IgD-negative memory B cell (primary cell): Measurements from ENCODE around the gene EXOC3. TPM values are rescaled to one million over a fixed set of nuclear protein-coding genes. Genes with fewer than 3 reads are reported as not detected.

ENCODE experiments used
- H3K27ac Mint-ChIP-seq, 3 donors: one replicate each; pipeline ENCODE4 v1.8.0; 2020 to 2022; ENCODE audit warnings: mild to moderate bottlenecking in 3 of 3, mixed read lengths in 3 of 3, moderate library complexity in 1 of 3
- H3K27me3 Mint-ChIP-seq: one replicate; pipeline ENCODE4 v1.8.0; 2021; ENCODE audit warnings: mixed read lengths
- H3K36me3 Mint-ChIP-seq: one replicate; pipeline ENCODE4 v1.8.0; 2020; ENCODE audit warnings: mild to moderate bottlenecking, mixed read lengths
- H3K4me1 Mint-ChIP-seq, 3 donors: one replicate each; pipeline ENCODE4 v1.8.0; 2020 to 2022; ENCODE audit warnings: mixed read lengths in 3 of 3, mild to moderate bottlenecking in 1 of 3
- H3K4me3 Mint-ChIP-seq, 4 donors: one replicate each; pipeline ENCODE4 v1.8.0; 2020 to 2022; ENCODE audit warnings: mild to moderate bottlenecking in 4 of 4, mixed read lengths in 4 of 4, moderate library complexity in 3 of 4
- H3K9me3 Mint-ChIP-seq, 3 donors: one replicate each; pipeline ENCODE4 v1.8.0; 2020 to 2021; ENCODE audit warnings: mixed read lengths in 3 of 3, mild to moderate bottlenecking in 1 of 3
- polyA plus RNA-seq: library from polyadenylated mRNA; unstranded; fragments of 300-500 nt; fragmentation: Illumina TruSeq; gene quantifications from one replicate; pipeline ENCODE4 v1.2.3, GENCODE V29; 2021

Gene EXOC3
- polyA plus RNA-seq, 1 donor from 2014 or later: 25.8 TPM

- H3K9me3 Mint-ChIP-seq: no peaks in the 10 kb centered on the region
- H3K36me3 Mint-ChIP-seq: no peaks in the 10 kb centered on the region
- H3K27me3 Mint-ChIP-seq: no peaks in the 10 kb centered on the region
- no peaks in the 10 kb centered on the region for H3K4me1 Mint-ChIP-seq
- H3K27ac Mint-ChIP-seq: no peak overlapping the region
- H3K4me3 Mint-ChIP-seq: no peak overlapping the region
Observed at GRCh38 chr5:417301-418161, 25.4 kb upstream of the EXOC3 start.

GRCh38 chr5:418162-419121 lies 24.5 kb upstream of the EXOC3 start:
- H3K27me3 Mint-ChIP-seq: peaks cover under 1% of the 10 kb centered on the region
- no peaks in the 10 kb centered on the region for H3K36me3 Mint-ChIP-seq
- no peak overlapping the region for H3K4me3 Mint-ChIP-seq
- H3K4me1 Mint-ChIP-seq: no peaks in the 10 kb centered on the region
- no peak overlapping the region for H3K27ac Mint-ChIP-seq
- no peaks in the 10 kb centered on the region for H3K9me3 Mint-ChIP-seq

GRCh38 chr5:419970-420369 lies 23.0 kb upstream of the EXOC3 start:
- Mint-ChIP-seq H3K27me3 (peaks cover 4% of the 10 kb centered on the region), H3K4me1 (peaks cover 0 to 3% (median 2%) of the 10 kb centered on the region in 3 donors), H3K27ac (peak overlapping the region in 1 of 3 donors; percentile 43), H3K9me3 (no peaks in the 10 kb centered on the region), H3K36me3 (no peaks in the 10 kb centered on the region), H3K4me3 (no peak overlapping the region)

- H3K27me3 Mint-ChIP-seq: peaks cover 4% of the 10 kb centered on the region
- peaks cover 0 to 3% (median 2%) of the 10 kb centered on the region in 3 donors for H3K4me1 Mint-ChIP-seq
- H3K36me3 Mint-ChIP-seq: no peaks in the 10 kb centered on the region
- peak overlapping the region in 1 of 4 donors; percentile 33 for H3K4me3 Mint-ChIP-seq
- peak overlapping the region in 1 of 3 donors; percentile 43 for H3K27ac Mint-ChIP-seq
- no peaks in the 10 kb centered on the region for H3K9me3 Mint-ChIP-seq
Observed at GRCh38 chr5:420632-421286, 22.2 kb upstream of the EXOC3 start.

- Mint-ChIP-seq H3K4me3 (no peak overlapping the region), H3K27ac (no peak overlapping the region), H3K36me3 (peaks cover under 1% of the 10 kb centered on the region), H3K9me3 (peaks cover 0 to under 1% (median 0%) of the 10 kb centered on the region in 3 donors), H3K27me3 (peaks cover 4% of the 10 kb centered on the region), H3K4me1 (peaks cover 0 to 3% (median 2%) of the 10 kb centered on the region in 3 donors)
Observed at GRCh38 chr5:421287-421880, 21.6 kb upstream of the EXOC3 start.

- H3K27me3 Mint-ChIP-seq: peaks cover 4% of the 10 kb centered on the region
- no peak overlapping the region for H3K4me3 Mint-ChIP-seq
- H3K9me3 Mint-ChIP-seq: peaks cover 0 to 3% (median 0%) of the 10 kb centered on the region in 3 donors
- peaks cover 3% of the 10 kb centered on the region for H3K36me3 Mint-ChIP-seq
- H3K27ac Mint-ChIP-seq: no peak overlapping the region
- peaks cover 0 to 3% (median 2%) of the 10 kb centered on the region in 3 donors for H3K4me1 Mint-ChIP-seq
Observed at GRCh38 chr5:421901-422300, 21.1 kb upstream of the EXOC3 start.

- Mint-ChIP-seq H3K9me3 (peaks cover 0 to 3% (median 0%) of the 10 kb centered on the region in 3 donors), H3K27me3 (peaks cover 4% of the 10 kb centered on the region), H3K27ac (no peak overlapping the region), H3K4me1 (peaks cover 0 to 3% (median 2%) of the 10 kb centered on the region in 3 donors), H3K4me3 (no peak overlapping the region), H3K36me3 (peaks cover 3% of the 10 kb centered on the region)
Observed at GRCh38 chr5:422323-423232, 20.4 kb upstream of the EXOC3 start.

- Mint-ChIP-seq H3K4me1 (peaks cover 0 to 3% (median 2%) of the 10 kb centered on the region in 3 donors), H3K27ac (no peak overlapping the region), H3K9me3 (peaks cover 0 to 3% (median 0%) of the 10 kb centered on the region in 3 donors), H3K4me3 (no peak overlapping the region), H3K36me3 (peaks cover 3% of the 10 kb centered on the region), H3K27me3 (peaks cover 4% of the 10 kb centered on the region)
Observed at GRCh38 chr5:423233-423565, 19.8 kb upstream of the EXOC3 start.

- Mint-ChIP-seq H3K36me3 (peaks cover 3% of the 10 kb centered on the region), H3K27me3 (peaks cover 4% of the 10 kb centered on the region), H3K9me3 (peaks cover 0 to 3% (median 0%) of the 10 kb centered on the region in 3 donors), H3K4me1 (peaks cover 0 to 3% (median 2%) of the 10 kb centered on the region in 3 donors), H3K27ac (no peak overlapping the region), H3K4me3 (no peak overlapping the region)
Observed at GRCh38 chr5:423626-424261, 19.2 kb upstream of the EXOC3 start.

GRCh38 chr5:424301-425110 lies 18.5 kb upstream of the EXOC3 start:
- Mint-ChIP-seq H3K9me3 (peaks cover 0 to 3% (median 0%) of the 10 kb centered on the region in 3 donors), H3K4me1 (peaks cover 0 to 3% (median 2%) of the 10 kb centered on the region in 3 donors), H3K27me3 (peaks cover 8% of the 10 kb centered on the region), H3K27ac (no peak overlapping the region), H3K36me3 (peaks cover 3% of the 10 kb centered on the region), H3K4me3 (peak overlapping the region in 1 of 4 donors; percentile 73)

- Mint-ChIP-seq H3K4me1 (peaks cover 0 to 3% (median 2%) of the 10 kb centered on the region in 3 donors), H3K9me3 (peaks cover 0 to 3% (median 0%) of the 10 kb centered on the region in 3 donors), H3K27me3 (peaks cover 11% of the 10 kb centered on the region), H3K36me3 (peaks cover 3% of the 10 kb centered on the region), H3K4me3 (no peak overlapping the region), H3K27ac (peak overlapping the region in 1 of 3 donors; percentile 10)
Observed at GRCh38 chr5:425714-426113, 17.3 kb upstream of the EXOC3 start.

- Mint-ChIP-seq H3K36me3 (peaks cover 3% of the 10 kb centered on the region), H3K4me1 (peaks cover 0 to 3% (median 2%) of the 10 kb centered on the region in 3 donors), H3K4me3 (no peak overlapping the region), H3K27me3 (peaks cover 11% of the 10 kb centered on the region), H3K27ac (no peak overlapping the region), H3K9me3 (peaks cover 0 to 3% (median 0%) of the 10 kb centered on the region in 3 donors)
Observed at GRCh38 chr5:426392-426976, 16.5 kb upstream of the EXOC3 start.
